Measurements from ENCODE around the gene GAS7. TPM values are rescaled to one million over a fixed set of nuclear protein-coding genes. Genes with fewer than 3 reads are reported as not detected.

GAS7 gene
- total RNA-seq, 1 experiment from 2014 or later: 4.1 TPM

DNA sequence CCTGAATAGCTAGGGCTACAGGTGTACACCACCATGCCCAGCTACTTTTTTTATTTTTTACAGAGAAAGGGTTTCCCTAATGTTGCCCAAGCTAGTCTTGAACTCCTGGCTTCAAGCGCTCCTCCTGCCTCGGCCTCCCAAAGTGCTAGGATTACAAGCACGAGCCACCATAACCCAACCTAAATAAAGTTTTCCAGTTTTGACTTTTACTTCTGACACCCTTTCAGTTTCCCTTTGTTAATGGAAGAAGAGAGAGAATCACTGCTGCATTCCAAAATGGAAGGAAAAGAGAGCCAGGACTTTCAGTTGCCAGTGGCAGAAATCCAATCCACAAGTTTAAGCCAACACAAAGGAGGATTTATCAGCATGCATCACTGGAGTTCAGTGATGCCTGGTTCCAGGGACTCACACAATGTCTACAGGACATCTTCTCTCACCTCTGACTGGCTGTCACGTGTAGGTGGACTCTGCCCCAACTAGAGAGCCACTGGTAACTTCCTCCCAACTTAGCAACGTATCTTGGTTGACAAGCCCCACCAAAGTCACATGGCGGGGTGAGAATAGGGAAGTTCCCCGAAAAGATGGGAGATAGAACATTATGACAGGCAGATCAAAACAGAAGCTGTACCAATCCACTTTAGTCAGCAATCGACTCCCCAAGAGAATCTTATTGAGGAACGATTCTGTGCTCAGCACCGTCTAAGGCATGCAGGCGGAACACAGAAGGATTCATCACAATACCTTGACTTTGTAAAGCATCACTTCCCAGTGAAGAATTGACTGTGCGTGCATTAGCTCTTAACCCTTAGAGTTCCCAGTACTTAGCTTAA lies 46.5 kb downstream of the GAS7 start:
- H3K9ac ChIP-seq (ENCODE audit: low read length): no peak overlapping the region
- no peaks in the 10 kb centered on the region for H4K20me1 ChIP-seq (ENCODE audit: insufficient read depth)
- H2AFZ ChIP-seq (ENCODE audit: low read depth, low read length, poor library complexity, severe bottlenecking): no peak overlapping the region
- ChIA-PET RAD21 (ENCODE audit: low non-redundant PET in 1 of 2, low total read pairs in 2 of 2, uncharacterized antibody in 2 of 2, unreplicated experiment in 2 of 2) (interaction anchor here in 1 of 2 experiments (0.6 kb wide), 1 partner anchor 15 kb away, joined by 3 read pairs; no protein-coding TSS in a partner anchor), CTCF (no interaction called here), POLR2A (no interaction called here)
- no peaks in the 10 kb centered on the region for H3K9me3 ChIP-seq (ENCODE audit: control insufficient read depth in 1 of 2, insufficient read depth in 1 of 2, low read depth in 1 of 2, low read length in 2 of 2)
- no peaks in the 10 kb centered on the region for H3K79me2 ChIP-seq (ENCODE audit: insufficient read depth, low read length)
- no peaks in the 10 kb centered on the region for H3K9me2 ChIP-seq (ENCODE audit: insufficient read depth)
- intact Hi-C loops (cut with micrococcal nuclease): no loop called here
- no TSS peak for BruUV-seq (replicated peaks)
- no peak overlapping the region for H3K27ac ChIP-seq (ENCODE audit: low read depth, low read length)
- no peaks in the 10 kb centered on the region for H3K27me3 ChIP-seq (ENCODE audit: insufficient read depth, low read length)
- H3K4me1 ChIP-seq (ENCODE audit: control insufficient read depth in 1 of 2, insufficient read depth in 2 of 2, low read length in 2 of 2): peaks cover 25 to 32% of the 10 kb centered on the region in 2 experiments
- no peak for ATAC-seq
- H3K4me2 ChIP-seq (ENCODE audit: low read length): no peak overlapping the region
- no peak overlapping the region for H3K4me3 ChIP-seq (replicated peaks in 1 of 2; ENCODE audit: low read depth in 1 of 2, low read length in 2 of 2)
- no peak for DNase-seq (ENCODE audit: low read depth, low spot score)
- no peak for TF ChIP-seq ZFX (IDR thresholded peaks at IDR 0.05)
- no peak for TF ChIP-seq EGR1 (IDR thresholded peaks at IDR 0.05; ENCODE audit: low read depth)
- TF ChIP-seq CEBPB (IDR thresholded peaks at IDR 0.05; ENCODE audit: low read depth): no peak
- TF ChIP-seq RAD21 (IDR thresholded peaks at IDR 0.05; ENCODE audit: low read depth): no peak
- no peak for TF ChIP-seq CBX3 (IDR thresholded peaks at IDR 0.05; ENCODE audit: low read depth)
- no peaks in the 10 kb centered on the region for H3K36me3 ChIP-seq (ENCODE audit: control insufficient read depth in 1 of 2, insufficient read depth in 2 of 2, low read length in 2 of 2)

DNA sequence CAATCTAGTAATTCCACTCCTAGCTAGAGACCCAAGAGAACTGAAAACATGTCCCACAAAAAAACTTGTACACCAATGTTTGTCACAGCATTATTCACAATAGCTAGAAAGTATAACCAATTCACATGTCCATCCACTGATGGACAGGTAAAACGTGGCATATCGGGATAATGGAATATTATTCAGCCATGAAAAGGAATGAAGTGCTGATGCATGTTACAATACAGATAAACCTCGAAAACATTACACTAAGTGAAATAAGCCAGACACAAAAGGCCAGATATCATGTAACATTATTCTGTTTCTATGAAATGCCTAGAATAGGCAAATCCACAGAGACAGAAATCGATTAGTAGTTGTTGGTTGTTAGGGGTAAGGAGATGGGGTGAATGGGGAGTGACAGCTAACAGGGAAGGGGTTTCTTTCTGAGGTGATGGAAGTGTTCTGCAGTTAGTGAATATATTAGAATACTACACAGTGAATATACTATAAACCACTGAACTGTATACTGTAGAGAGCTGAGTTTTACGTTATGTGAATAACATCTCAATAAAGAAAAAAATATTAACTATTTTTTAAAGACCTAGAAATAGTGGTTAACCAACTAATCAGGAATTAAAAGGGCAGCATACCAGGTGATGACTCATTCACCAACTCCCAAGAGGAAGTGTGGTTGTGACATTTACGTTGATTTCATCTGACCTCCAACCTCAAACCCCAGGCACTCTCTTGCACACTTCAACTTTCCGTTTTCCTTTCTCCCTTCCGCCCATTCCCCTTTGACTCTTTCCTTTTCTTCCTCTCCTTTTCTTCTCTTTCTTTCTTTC lies 48.6 kb downstream of the GAS7 start:
- peak; percentile 46 for DNase-seq (ENCODE audit: low read depth, low spot score)
- peak overlapping the region in 1 of 2 experiments; percentile 12; a peak in 1 of 4 replicates for H3K4me3 ChIP-seq (replicated peaks in 1 of 2; ENCODE audit: low read depth in 1 of 2, low read length in 2 of 2)
- peak overlapping the region; percentile 63 for H3K4me2 ChIP-seq (ENCODE audit: low read length)
- peak overlapping the region; percentile 16 for H2AFZ ChIP-seq (ENCODE audit: low read depth, low read length, poor library complexity, severe bottlenecking)
- no peaks in the 10 kb centered on the region for H3K36me3 ChIP-seq (ENCODE audit: control insufficient read depth in 1 of 2, insufficient read depth in 2 of 2, low read length in 2 of 2)
- H4K20me1 ChIP-seq (ENCODE audit: insufficient read depth): no peaks in the 10 kb centered on the region
- H3K79me2 ChIP-seq (ENCODE audit: insufficient read depth, low read length): no peaks in the 10 kb centered on the region
- no TSS peak for BruUV-seq (replicated peaks)
- H3K4me1 ChIP-seq (ENCODE audit: control insufficient read depth in 1 of 2, insufficient read depth in 2 of 2, low read length in 2 of 2): peaks cover 25 to 32% of the 10 kb centered on the region in 2 experiments
- H3K9ac ChIP-seq (ENCODE audit: low read length): no peak overlapping the region
- no peaks in the 10 kb centered on the region for H3K27me3 ChIP-seq (ENCODE audit: insufficient read depth, low read length)
- RAD21 ChIA-PET (ENCODE audit: low non-redundant PET in 1 of 2, low total read pairs in 2 of 2, uncharacterized antibody in 2 of 2, unreplicated experiment in 2 of 2): no interaction called here
- POLR2A ChIA-PET: no interaction called here
- no peak overlapping the region for H3K27ac ChIP-seq (ENCODE audit: low read depth, low read length)
- CTCF ChIA-PET: interaction anchor here (1.6 kb wide), 1 partner anchor 77 kb away, joined by 3 read pairs; no protein-coding TSS in a partner anchor
- no peaks in the 10 kb centered on the region for H3K9me2 ChIP-seq (ENCODE audit: insufficient read depth)
- intact Hi-C loops (cut with micrococcal nuclease): no loop called here
- H3K9me3 ChIP-seq (ENCODE audit: control insufficient read depth in 1 of 2, insufficient read depth in 1 of 2, low read depth in 1 of 2, low read length in 2 of 2): no peaks in the 10 kb centered on the region
- peak; percentile 65 for ATAC-seq
- no peak for TF ChIP-seq EZH2phosphoT487 (IDR thresholded peaks at IDR 0.05; ENCODE audit: borderline replicate concordance)
- TF ChIP-seq, protein P1, sequence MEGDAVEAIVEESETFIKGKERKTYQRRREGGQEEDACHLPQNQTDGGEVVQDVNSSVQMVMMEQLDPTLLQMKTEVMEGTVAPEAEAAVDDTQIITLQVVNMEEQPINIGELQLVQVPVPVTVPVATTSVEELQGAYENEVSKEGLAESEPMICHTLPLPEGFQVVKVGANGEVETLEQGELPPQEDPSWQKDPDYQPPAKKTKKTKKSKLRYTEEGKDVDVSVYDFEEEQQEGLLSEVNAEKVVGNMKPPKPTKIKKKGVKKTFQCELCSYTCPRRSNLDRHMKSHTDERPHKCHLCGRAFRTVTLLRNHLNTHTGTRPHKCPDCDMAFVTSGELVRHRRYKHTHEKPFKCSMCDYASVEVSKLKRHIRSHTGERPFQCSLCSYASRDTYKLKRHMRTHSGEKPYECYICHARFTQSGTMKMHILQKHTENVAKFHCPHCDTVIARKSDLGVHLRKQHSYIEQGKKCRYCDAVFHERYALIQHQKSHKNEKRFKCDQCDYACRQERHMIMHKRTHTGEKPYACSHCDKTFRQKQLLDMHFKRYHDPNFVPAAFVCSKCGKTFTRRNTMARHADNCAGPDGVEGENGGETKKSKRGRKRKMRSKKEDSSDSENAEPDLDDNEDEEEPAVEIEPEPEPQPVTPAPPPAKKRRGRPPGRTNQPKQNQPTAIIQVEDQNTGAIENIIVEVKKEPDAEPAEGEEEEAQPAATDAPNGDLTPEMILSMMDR (IDR thresholded peaks at IDR 0.05 in 2 of 3, conservative IDR thresholded peaks at IDR 0.05 in 1 of 3; ENCODE audit: borderline replicate concordance in 1 of 3, insufficient read depth in 1 of 3, low read depth in 2 of 3, low read length in 2 of 3): no peak
- TF ChIP-seq, protein P2, sequence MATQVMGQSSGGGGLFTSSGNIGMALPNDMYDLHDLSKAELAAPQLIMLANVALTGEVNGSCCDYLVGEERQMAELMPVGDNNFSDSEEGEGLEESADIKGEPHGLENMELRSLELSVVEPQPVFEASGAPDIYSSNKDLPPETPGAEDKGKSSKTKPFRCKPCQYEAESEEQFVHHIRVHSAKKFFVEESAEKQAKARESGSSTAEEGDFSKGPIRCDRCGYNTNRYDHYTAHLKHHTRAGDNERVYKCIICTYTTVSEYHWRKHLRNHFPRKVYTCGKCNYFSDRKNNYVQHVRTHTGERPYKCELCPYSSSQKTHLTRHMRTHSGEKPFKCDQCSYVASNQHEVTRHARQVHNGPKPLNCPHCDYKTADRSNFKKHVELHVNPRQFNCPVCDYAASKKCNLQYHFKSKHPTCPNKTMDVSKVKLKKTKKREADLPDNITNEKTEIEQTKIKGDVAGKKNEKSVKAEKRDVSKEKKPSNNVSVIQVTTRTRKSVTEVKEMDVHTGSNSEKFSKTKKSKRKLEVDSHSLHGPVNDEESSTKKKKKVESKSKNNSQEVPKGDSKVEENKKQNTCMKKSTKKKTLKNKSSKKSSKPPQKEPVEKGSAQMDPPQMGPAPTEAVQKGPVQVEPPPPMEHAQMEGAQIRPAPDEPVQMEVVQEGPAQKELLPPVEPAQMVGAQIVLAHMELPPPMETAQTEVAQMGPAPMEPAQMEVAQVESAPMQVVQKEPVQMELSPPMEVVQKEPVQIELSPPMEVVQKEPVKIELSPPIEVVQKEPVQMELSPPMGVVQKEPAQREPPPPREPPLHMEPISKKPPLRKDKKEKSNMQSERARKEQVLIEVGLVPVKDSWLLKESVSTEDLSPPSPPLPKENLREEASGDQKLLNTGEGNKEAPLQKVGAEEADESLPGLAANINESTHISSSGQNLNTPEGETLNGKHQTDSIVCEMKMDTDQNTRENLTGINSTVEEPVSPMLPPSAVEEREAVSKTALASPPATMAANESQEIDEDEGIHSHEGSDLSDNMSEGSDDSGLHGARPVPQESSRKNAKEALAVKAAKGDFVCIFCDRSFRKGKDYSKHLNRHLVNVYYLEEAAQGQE (IDR thresholded peaks at IDR 0.05; ENCODE audit: low read depth): no peak
- TF ChIP-seq YY1 (IDR thresholded peaks at IDR 0.05; ENCODE audit: extremely low read depth, insufficient replicate concordance, low read depth, low read length): no peak
- TF ChIP-seq SRF (IDR thresholded peaks at IDR 0.05; ENCODE audit: low read depth): no peak
- no peak for TF ChIP-seq SIN3A (IDR thresholded peaks at IDR 0.05; ENCODE audit: low read depth)
- no peak for TF ChIP-seq EZH2 (IDR thresholded peaks at IDR 0.05)
- TF ChIP-seq ZFX (IDR thresholded peaks at IDR 0.05): no peak
- peak; percentile 74 for TF ChIP-seq JUND (IDR thresholded peaks at IDR 0.05)

All from HCT116 (cell line).